T-helper 1 cell treated with Interleukin-12 subunit alpha and Interleukin-12 subunit beta and Interleukin-4 antibody, amounts not matched to agents 30 ng/mL and 1 ng/mL, for 36 hours (primary cell): ENCODE results near the gene KIF26B. TPM values are rescaled to one million over a fixed set of nuclear protein-coding genes. Genes with fewer than 3 reads are reported as not detected.

ENCODE experiments used
- intact Hi-C: fragments of 100-400 bp; cut with micrococcal nuclease; formaldehyde crosslinking; loops from one replicate; pipeline ENCODE4 v1.15.1; 2024
- total RNA-seq: library from RNA; stranded (reverse); gene quantifications from 2 replicates; pipeline ENCODE4 v1.2.3, GENCODE V29; 2022

Gene KIF26B
- total RNA-seq, 1 donor from 2014 or later = not detected

- intact Hi-C loops = no loop called here
These were observed 456.5 kb downstream of the KIF26B start for GRCh38 chr1:245611251-245611650.

GRCh38 chr1:245614476-245614875 lies 459.7 kb downstream of the KIF26B start:
- intact Hi-C loops = no loop called here

GRCh38 chr1:245615001-245615400 lies 460.2 kb downstream of the KIF26B start:
- intact Hi-C loops = loop anchor here (5.0 kb wide), 1 partner anchor 1307 kb away; no protein-coding TSS in a partner anchor

GRCh38 chr1:245621589-245621988 lies 466.8 kb downstream of the KIF26B start:
- intact Hi-C loops = no loop called here

GRCh38 chr1:245622332-245623014 lies 467.7 kb downstream of the KIF26B start:
- intact Hi-C loops = no loop called here

GRCh38 chr1:245641384-245641783 lies 486.6 kb downstream of the KIF26B start:
- intact Hi-C loops = no loop called here

- intact Hi-C loops = no loop called here
These were observed 490.6 kb downstream of the KIF26B start for GRCh38 chr1:245645406-245645805.

GRCh38 chr1:245645894-245646293 lies 491.1 kb downstream of the KIF26B start:
- intact Hi-C loops = no loop called here

- intact Hi-C loops = no loop called here
These were observed 494.2 kb downstream of the KIF26B start for GRCh38 chr1:245648749-245649522.

GRCh38 chr1:245649666-245650065 lies 494.9 kb downstream of the KIF26B start:
- intact Hi-C loops = no loop called here

GRCh38 chr1:245650441-245650960 lies 495.7 kb downstream of the KIF26B start:
- intact Hi-C loops = no loop called here

- intact Hi-C loops = no loop called here
These were observed 496.3 kb downstream of the KIF26B start for GRCh38 chr1:245651093-245651492.

- intact Hi-C loops = no loop called here
These were observed 497.3 kb downstream of the KIF26B start for GRCh38 chr1:245652116-245652515.

- intact Hi-C loops = no loop called here
These were observed 498.1 kb downstream of the KIF26B start for GRCh38 chr1:245652660-245653427.

- intact Hi-C loops = no loop called here
These were observed 499.8 kb downstream of the KIF26B start for GRCh38 chr1:245654460-245655050.

- intact Hi-C loops = no loop called here
These were observed 501.5 kb downstream of the KIF26B start for GRCh38 chr1:245656189-245656717.

GRCh38 chr1:245657371-245657770 lies 502.6 kb downstream of the KIF26B start:
- intact Hi-C loops = no loop called here

GRCh38 chr1:245663373-245663772 lies 508.6 kb downstream of the KIF26B start:
- intact Hi-C loops = no loop called here

GRCh38 chr1:245663841-245664240 lies 509.1 kb downstream of the KIF26B start:
- intact Hi-C loops = no loop called here

GRCh38 chr1:245666412-245666811 lies 511.6 kb downstream of the KIF26B start:
- intact Hi-C loops = no loop called here

GRCh38 chr1:245671349-245671748 lies 516.6 kb downstream of the KIF26B start:
- intact Hi-C loops = no loop called here
